Measurements from ENCODE around the gene CAPS. TPM values are rescaled to one million over a fixed set of nuclear protein-coding genes. Genes with fewer than 3 reads are reported as not detected.

CAPS gene
- total RNA-seq, 4 donors from 2014 or later: 67.5 to 95.0 (median 77.4) TPM

DNA sequence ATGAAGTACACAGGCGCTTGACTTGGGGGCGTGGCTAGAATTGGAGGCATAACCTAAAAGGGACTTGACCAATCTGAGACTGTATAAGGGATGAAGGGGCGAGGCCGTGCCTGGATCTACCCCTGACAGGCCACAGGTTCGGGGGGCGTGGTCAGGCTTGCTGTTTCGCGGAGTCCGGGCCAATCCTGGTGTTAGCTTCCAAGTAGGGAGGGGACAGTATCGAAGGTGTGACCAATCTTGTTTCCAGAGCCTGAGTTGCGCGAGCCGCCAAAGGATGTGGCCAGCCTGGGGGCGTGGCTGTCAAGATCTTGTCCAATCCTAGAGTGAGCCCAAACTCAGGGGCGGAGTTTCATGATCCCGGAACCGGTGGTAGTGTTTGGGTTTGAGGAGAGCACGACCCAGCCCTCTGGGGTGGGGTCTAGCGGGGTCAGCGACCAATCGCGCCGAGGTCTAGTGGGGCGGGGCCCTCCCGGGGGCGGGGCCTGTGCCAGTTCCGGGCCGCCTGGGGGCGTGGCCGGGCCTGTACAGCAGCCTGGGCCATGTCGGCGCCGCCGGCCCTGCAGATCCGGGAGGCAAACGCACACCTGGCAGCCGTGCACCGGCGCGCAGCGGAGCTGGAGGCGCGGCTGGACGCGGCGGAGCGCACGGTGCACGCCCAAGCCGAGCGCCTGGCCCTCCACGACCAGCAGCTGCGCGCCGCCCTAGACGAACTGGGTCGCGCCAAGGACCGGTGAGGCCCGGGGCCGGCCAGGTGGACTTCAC, 9.5 kb upstream of the CAPS start, which contains the start of gene VMAC:
Gene VMAC, plus strand, starts transcription at position 521 of the 762 bp plus-strand sequence. Its CDS starts 19 bp downstream, at position 540.
- peaks cover 0 to 35% (median 0%) of the 10 kb centered on the region in 3 donors for H3K36me3 ChIP-seq
- 0 to 1% methylated on average over 44 to 54 of the region's 61 CpGs for WGBS, 2 donors
- DNase-seq (ENCODE audit: low spot score in 2 of 2): peak; percentile 100
- H3K27ac ChIP-seq: peak within 1 kb of the TSS; percentile 67 to 94 (median 91)
- peak; percentile 26 to 59 for TF ChIP-seq POLR2A (IDR thresholded peaks at IDR 0.05)
- TF ChIP-seq, protein P1, sequence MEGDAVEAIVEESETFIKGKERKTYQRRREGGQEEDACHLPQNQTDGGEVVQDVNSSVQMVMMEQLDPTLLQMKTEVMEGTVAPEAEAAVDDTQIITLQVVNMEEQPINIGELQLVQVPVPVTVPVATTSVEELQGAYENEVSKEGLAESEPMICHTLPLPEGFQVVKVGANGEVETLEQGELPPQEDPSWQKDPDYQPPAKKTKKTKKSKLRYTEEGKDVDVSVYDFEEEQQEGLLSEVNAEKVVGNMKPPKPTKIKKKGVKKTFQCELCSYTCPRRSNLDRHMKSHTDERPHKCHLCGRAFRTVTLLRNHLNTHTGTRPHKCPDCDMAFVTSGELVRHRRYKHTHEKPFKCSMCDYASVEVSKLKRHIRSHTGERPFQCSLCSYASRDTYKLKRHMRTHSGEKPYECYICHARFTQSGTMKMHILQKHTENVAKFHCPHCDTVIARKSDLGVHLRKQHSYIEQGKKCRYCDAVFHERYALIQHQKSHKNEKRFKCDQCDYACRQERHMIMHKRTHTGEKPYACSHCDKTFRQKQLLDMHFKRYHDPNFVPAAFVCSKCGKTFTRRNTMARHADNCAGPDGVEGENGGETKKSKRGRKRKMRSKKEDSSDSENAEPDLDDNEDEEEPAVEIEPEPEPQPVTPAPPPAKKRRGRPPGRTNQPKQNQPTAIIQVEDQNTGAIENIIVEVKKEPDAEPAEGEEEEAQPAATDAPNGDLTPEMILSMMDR (IDR thresholded peaks at IDR 0.05): no peak
- peak; percentile 5 to 53 for TF ChIP-seq EP300 (IDR thresholded peaks at IDR 0.05)
- H3K4me1 ChIP-seq: peaks cover 0 to 56% (median 27%) of the 10 kb centered on the region in 4 donors
- no peaks in the 10 kb centered on the region for H3K9me3 ChIP-seq
- H3K27me3 ChIP-seq: no peaks in the 10 kb centered on the region
- peak within 1 kb of the TSS; percentile 73 to 99 (median 80) for H3K4me3 ChIP-seq

DNA sequence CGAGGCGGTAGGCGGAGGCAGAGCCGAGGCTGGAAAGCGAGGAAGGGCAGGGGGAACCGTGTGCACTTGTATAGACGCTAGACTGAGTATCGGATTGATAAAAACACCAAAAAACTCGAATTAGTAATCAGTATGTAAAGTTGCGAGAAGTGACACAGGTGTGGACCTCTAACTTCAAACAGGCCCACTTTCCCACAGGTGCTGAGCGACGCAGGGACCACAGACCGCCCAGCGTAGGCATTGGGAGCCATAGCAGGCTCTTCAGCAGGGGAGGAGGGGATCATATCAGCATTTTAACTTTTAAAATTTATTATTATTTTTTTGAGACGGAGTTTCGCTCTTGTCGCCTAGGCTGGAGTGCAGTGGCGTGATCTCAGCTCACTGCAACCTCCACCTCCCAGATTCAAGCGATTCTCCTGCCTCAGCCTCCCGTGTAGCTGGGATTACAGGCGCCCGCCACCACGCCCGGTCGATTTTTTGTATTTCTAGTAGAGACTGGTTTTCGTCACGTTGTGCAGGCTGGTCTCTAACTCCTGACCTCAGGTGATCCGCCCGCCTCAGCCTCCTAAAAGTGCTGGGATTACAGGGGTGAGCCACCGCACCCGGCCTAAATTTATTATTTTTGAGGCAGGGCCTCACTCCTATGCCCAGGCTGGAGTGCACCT, 8.8 kb upstream of the CAPS start:
- 51 to 55% methylated on average over 31 of the region's 31 CpGs for WGBS, 2 donors
- DNase-seq (ENCODE audit: low spot score in 2 of 2): no peak
- Histone ChIP-seq H3K27me3 (no peaks in the 10 kb centered on the region), H3K4me3 (peak overlapping the region; percentile 56 to 99 (median 68)), H3K4me1 (peaks cover 0 to 57% (median 28%) of the 10 kb centered on the region in 4 donors), H3K9me3 (no peaks in the 10 kb centered on the region), H3K27ac (peak overlapping the region in 3 of 4 donors; percentile 84 to 94 (median 94)), H3K36me3 (peaks cover 0 to 36% (median 0%) of the 10 kb centered on the region in 3 donors)
- no peak for TF ChIP-seq EP300 (IDR thresholded peaks at IDR 0.05)
- TF ChIP-seq POLR2A (IDR thresholded peaks at IDR 0.05): no peak
- TF ChIP-seq, protein P1 (IDR thresholded peaks at IDR 0.05): no peak

- Histone ChIP-seq H3K27ac (peak overlapping the region in 2 of 4 donors; percentile 94), H3K4me3 (no peak overlapping the region), H3K27me3 (no peaks in the 10 kb centered on the region), H3K4me1 (peaks cover 0 to 60% (median 36%) of the 10 kb centered on the region in 4 donors), H3K9me3 (no peaks in the 10 kb centered on the region), H3K36me3 (peaks cover 0 to 27% (median 0%) of the 10 kb centered on the region in 3 donors)
- WGBS, 2 donors: 61% methylated on average over 5 of the region's 5 CpGs
- TF ChIP-seq POLR2A (IDR thresholded peaks at IDR 0.05): no peak
- TF ChIP-seq, protein P1 (IDR thresholded peaks at IDR 0.05): no peak
- peak in 1 of 2 donors; percentile 18 for TF ChIP-seq EP300 (IDR thresholded peaks at IDR 0.05)
- DNase-seq (ENCODE audit: low spot score in 2 of 2): no peak
Observed at GRCh38 chr19:5907241-5907640, 6.8 kb upstream of the CAPS start.

DNA sequence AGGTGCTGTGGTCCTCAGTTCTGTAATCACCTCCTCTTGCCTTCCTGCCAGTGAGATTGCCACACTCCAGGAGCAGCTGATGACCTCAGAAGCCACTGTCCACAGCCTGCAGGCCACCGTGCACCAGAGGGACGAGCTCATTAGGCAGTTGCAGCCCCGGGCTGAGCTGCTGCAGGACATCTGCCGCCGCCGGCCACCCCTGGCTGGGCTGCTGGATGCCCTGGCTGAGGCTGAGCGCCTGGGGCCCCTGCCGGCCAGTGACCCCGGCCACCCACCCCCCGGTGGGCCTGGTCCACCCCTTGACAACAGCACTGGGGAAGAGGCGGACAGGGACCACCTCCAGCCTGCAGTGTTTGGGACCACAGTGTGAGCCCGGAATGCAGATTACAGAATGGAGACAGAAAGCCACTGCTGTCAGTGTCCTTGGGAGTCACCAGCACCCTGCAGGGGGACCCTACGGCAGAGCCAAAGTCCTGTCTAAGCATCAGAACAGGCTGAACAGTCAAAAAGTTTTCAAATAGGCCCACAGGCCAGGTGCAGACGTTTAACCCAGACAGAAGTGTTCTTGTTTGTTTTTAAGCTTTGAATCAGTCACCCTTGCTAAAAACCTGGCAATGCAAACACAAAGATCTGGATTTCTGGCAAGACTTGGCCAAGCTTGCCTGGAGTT, 5.1 kb upstream of the CAPS start:
- Histone ChIP-seq H3K36me3 (peaks cover 0 to 26% (median 0%) of the 10 kb centered on the region in 3 donors), H3K9me3 (no peaks in the 10 kb centered on the region), H3K4me1 (peaks cover 0 to 57% (median 31%) of the 10 kb centered on the region in 4 donors), H3K4me3 (no peak overlapping the region), H3K27me3 (no peaks in the 10 kb centered on the region), H3K27ac (peak overlapping the region; percentile 67 to 95 (median 80))
- no peak for DNase-seq (ENCODE audit: low spot score in 2 of 2)
- 49 to 58% methylated on average over 5 to 14 of the region's 14 CpGs for WGBS, 2 donors
- TF ChIP-seq POLR2A (IDR thresholded peaks at IDR 0.05): no peak
- no peak for TF ChIP-seq EP300 (IDR thresholded peaks at IDR 0.05)
- TF ChIP-seq, protein P1 (IDR thresholded peaks at IDR 0.05): no peak

Data from tibial nerve (tissue), 4 donors.